ENCODE data around the gene KAT7.

KAT7 gene

GRCh38 chr17:49843774-49844350, 55.4 kb downstream of the KAT7 start:
- no peak for DNase-seq

GRCh38 chr17:49845321-49845720, 56.8 kb downstream of the KAT7 start:
- DNase-seq = peak in 4 of 14 donors; percentile 4 to 71 (median 22)

GRCh38 chr17:49846938-49847712, 58.6 kb downstream of the KAT7 start:
- DNase-seq = no peak

- no peak for DNase-seq
Measured at GRCh38 chr17:49848019-49848473, 59.6 kb downstream of the KAT7 start, which contains the start of gene TAC4. Gene TAC4 (minus strand): TSS chr17:49848069. CDS start chr17:49848017, 52 bp downstream.

GRCh38 chr17:49848739-49849138, 60.3 kb downstream of the KAT7 start:
- no peak for DNase-seq

GRCh38 chr17:49850218-49850610, 61.7 kb downstream of the KAT7 start:
- no peak for DNase-seq

- DNase-seq = no peak
Measured at GRCh38 chr17:49850772-49851386, 62.4 kb downstream of the KAT7 start.

GRCh38 chr17:49851387-49852291, 63.2 kb downstream of the KAT7 start:
- DNase-seq = peak in 11 of 14 donors; percentile 5 to 52 (median 15)

- no peak for DNase-seq
Measured at GRCh38 chr17:49853470-49854015, 65.1 kb downstream of the KAT7 start.

- no peak for DNase-seq
Measured at GRCh38 chr17:49854126-49854525, 65.6 kb downstream of the KAT7 start.

- DNase-seq = peak in 3 of 14 donors; percentile 12 to 74 (median 12)
Measured at GRCh38 chr17:49858796-49859195, 70.3 kb downstream of the KAT7 start.

GRCh38 chr17:49859991-49860953, 71.8 kb downstream of the KAT7 start:
- DNase-seq = peak in 1 of 14 donors; percentile 1

- DNase-seq = peak in 6 of 14 donors; percentile 3 to 20 (median 6)
Measured at GRCh38 chr17:49861150-49861884, 72.8 kb downstream of the KAT7 start.

- no peak for DNase-seq
Measured at GRCh38 chr17:49862781-49863331, 74.4 kb downstream of the KAT7 start.

GRCh38 chr17:49866019-49866380, 77.5 kb downstream of the KAT7 start:
- no peak for DNase-seq

- no peak for DNase-seq
Measured at GRCh38 chr17:49866882-49867413, 78.5 kb downstream of the KAT7 start.

- DNase-seq = no peak
Measured at GRCh38 chr17:49869038-49869374, 80.5 kb downstream of the KAT7 start.

- no peak for DNase-seq
Measured at GRCh38 chr17:49870298-49870697, 81.8 kb downstream of the KAT7 start.

- no peak for DNase-seq
Measured at GRCh38 chr17:49871211-49871610, 82.7 kb downstream of the KAT7 start.
